Measurements from ENCODE around the gene GPATCH8. TPM values are rescaled to one million over a fixed set of nuclear protein-coding genes. Genes with fewer than 3 reads are reported as not detected.
"Not testable (repeated sequence)": the region's sequence is repeated elsewhere in the genome, so short reads cannot be mapped to it uniquely, and the experiment has no call there.

The GPATCH8 gene
- total RNA-seq, 5 donors from 2014 or later (not counting 1 experiment from before 2014, with no cell fraction given): 68.1 to 86.0 (median 69.0) TPM

DNA sequence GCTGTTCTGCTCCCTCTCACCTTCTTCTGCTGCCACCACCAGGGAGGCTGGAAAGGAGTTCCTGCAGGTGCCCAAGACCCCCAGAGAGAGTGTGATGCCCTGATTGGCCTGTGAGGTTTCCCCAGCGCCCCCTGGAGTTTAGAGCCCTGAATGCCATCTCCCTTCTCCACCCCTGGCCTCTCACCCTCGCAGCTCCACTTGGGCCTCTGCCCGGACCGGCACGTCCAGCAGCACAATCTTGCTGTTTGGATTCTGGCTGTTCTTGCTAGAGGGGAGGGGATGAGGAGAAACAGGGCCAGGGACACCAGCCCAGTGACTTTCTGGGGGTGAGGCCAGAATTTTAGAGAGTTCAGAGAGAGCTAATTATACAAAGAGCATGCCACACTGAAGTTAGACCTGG, 127.1 kb downstream of the GPATCH8 start:
- Histone ChIP-seq H3K4me1 (ENCODE audit: control insufficient read depth in 1 of 2, extremely low read depth in 1 of 2, insufficient read depth in 2 of 2, low read length in 2 of 2) (peaks cover 0 to 10% of the 10 kb centered on the region in 2 experiments), H3K36me3 (ENCODE audit: control insufficient read depth in 2 of 2, extremely low read depth in 1 of 2, insufficient read depth in 1 of 2, low read length in 1 of 2) (no peaks in the 10 kb centered on the region), H3K27me3 (replicated peaks in 1 of 2; ENCODE audit: control insufficient read depth in 2 of 2, extremely low read depth in 1 of 2, insufficient read depth in 2 of 2, low read length in 1 of 2) (peaks cover 0 to 48% of the 10 kb centered on the region in 2 experiments), H3K27ac (ENCODE audit: low read length) (no peak overlapping the region), H3K4me3 (ENCODE audit: control insufficient read depth in 1 of 2, extremely low read depth in 1 of 2, low read length in 1 of 2) (no peak overlapping the region), H3K9me3 (no peaks in the 10 kb centered on the region)
- no CpG with 5 or more reads among the region's 5 CpGs for WGBS (ENCODE audit: insufficient coverage)
- Mint-ChIP-seq H3K27me3 (peaks cover 6 to 23% of the 10 kb centered on the region in 2 donors), H3K4me1 (no peaks in the 10 kb centered on the region), H3K9me3 (no peaks in the 10 kb centered on the region), H3K27ac (no peak overlapping the region), H3K4me3 (no peak overlapping the region), H3K36me3 (no peaks in the 10 kb centered on the region)
- POLR2A ChIA-PET: no interaction called here
- ATAC-seq (replicated peaks in 1 of 4): peak in 1 of 4 experiments; percentile 36
- CTCF ChIA-PET: no interaction called here
- no peak for DNase-seq

DNA sequence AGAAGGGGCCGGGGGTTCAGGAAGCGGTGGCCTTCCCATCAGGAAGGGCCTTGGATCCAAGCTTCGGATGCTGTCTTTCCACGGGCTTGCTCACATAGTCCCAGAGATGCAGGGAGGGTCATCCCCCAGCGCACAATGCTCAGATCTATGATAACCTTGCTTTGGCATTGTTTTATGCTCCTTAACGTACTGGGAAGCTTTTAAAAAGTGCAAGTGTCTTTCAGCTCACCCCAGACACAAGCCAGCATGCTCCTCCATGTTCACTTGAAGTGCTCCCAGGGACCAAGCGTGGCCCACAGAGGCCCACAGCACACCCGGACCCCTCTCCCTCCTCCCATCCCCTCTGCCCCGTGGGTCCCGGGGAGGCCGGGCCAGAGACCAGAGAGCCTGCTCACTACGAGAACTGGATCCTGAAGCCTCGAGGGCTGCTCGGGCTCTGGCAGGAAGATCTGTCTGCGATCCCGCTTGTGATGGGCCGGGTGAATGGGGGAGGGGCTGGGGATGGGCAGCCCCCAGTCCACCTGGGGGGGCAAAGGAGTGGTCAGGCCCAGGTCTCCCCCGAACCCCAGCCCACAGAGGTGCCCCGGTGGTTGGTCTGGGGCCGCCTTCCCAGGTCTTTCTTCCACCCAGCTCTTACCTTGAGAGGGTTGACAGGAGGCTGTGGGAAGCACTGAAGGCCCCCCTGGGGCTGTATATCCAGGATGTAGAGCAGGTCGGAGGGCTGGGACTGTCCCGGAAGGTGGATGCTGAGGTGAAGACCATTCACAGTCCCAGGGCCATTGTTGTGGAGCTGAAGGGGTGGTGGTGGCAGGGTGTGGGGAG, 127.8 kb downstream of the GPATCH8 start:
- Mint-ChIP-seq H3K9me3 (no peaks in the 10 kb centered on the region), H3K27me3 (peaks cover 9 to 27% of the 10 kb centered on the region in 2 donors), H3K4me1 (no peaks in the 10 kb centered on the region), H3K4me3 (no peak overlapping the region), H3K27ac (no peak overlapping the region), H3K36me3 (no peaks in the 10 kb centered on the region)
- POLR2A ChIA-PET: no interaction called here
- Histone ChIP-seq H3K4me1 (ENCODE audit: control insufficient read depth in 1 of 2, extremely low read depth in 1 of 2, insufficient read depth in 2 of 2, low read length in 2 of 2) (peaks cover 0 to 10% of the 10 kb centered on the region in 2 experiments), H3K27me3 (replicated peaks in 1 of 2; ENCODE audit: control insufficient read depth in 2 of 2, extremely low read depth in 1 of 2, insufficient read depth in 2 of 2, low read length in 1 of 2) (peaks cover 0 to 51% of the 10 kb centered on the region in 2 experiments), H3K36me3 (ENCODE audit: control insufficient read depth in 2 of 2, extremely low read depth in 1 of 2, insufficient read depth in 1 of 2, low read length in 1 of 2) (no peaks in the 10 kb centered on the region), H3K27ac (ENCODE audit: low read length) (no peak overlapping the region), H3K9me3 (no peaks in the 10 kb centered on the region), H3K4me3 (ENCODE audit: control insufficient read depth in 1 of 2, extremely low read depth in 1 of 2, low read length in 1 of 2) (no peak overlapping the region)
- CTCF ChIA-PET: no interaction called here
- DNase-seq (no peak), ATAC-seq (replicated peaks in 1 of 4) (no peak)
- WGBS (ENCODE audit: insufficient coverage): 56% methylated on average over 17 of the region's 22 CpGs

GRCh38 chr17:44374306-44375195, 128.7 kb downstream of the GPATCH8 start:
- 45% methylated on average over 18 of the region's 31 CpGs for WGBS (ENCODE audit: insufficient coverage)
- H3K4me3 Mint-ChIP-seq: no peak overlapping the region
- peaks cover 0 to 10% of the 10 kb centered on the region in 2 experiments for H3K4me1 ChIP-seq (ENCODE audit: control insufficient read depth in 1 of 2, extremely low read depth in 1 of 2, insufficient read depth in 2 of 2, low read length in 2 of 2)
- peaks cover 0 to 48% of the 10 kb centered on the region in 2 experiments for H3K27me3 ChIP-seq (replicated peaks in 1 of 2; ENCODE audit: control insufficient read depth in 2 of 2, extremely low read depth in 1 of 2, insufficient read depth in 2 of 2, low read length in 1 of 2)
- ATAC-seq (replicated peaks in 1 of 4): peak in 1 of 4 experiments; percentile 9
- no peak overlapping the region for H3K27ac ChIP-seq (ENCODE audit: low read length)
- ChIA-PET CTCF (no interaction called here), POLR2A (no interaction called here)
- no peak overlapping the region for H3K27ac Mint-ChIP-seq
- H3K9me3 ChIP-seq: no peaks in the 10 kb centered on the region
- H3K36me3 ChIP-seq (ENCODE audit: control insufficient read depth in 2 of 2, extremely low read depth in 1 of 2, insufficient read depth in 1 of 2, low read length in 1 of 2): no peaks in the 10 kb centered on the region
- H3K9me3 Mint-ChIP-seq: no peaks in the 10 kb centered on the region
- H3K4me3 ChIP-seq (ENCODE audit: control insufficient read depth in 1 of 2, extremely low read depth in 1 of 2, low read length in 1 of 2): no peak overlapping the region
- H3K27me3 Mint-ChIP-seq: peaks cover 12 to 30% of the 10 kb centered on the region in 2 donors
- no peak for DNase-seq
- H3K4me1 Mint-ChIP-seq: peaks cover 2 to 4% (median 3%) of the 10 kb centered on the region in 3 donors
- no peaks in the 10 kb centered on the region for H3K36me3 Mint-ChIP-seq

- no peaks in the 10 kb centered on the region for H3K36me3 ChIP-seq (ENCODE audit: control insufficient read depth in 2 of 2, extremely low read depth in 1 of 2, insufficient read depth in 1 of 2, low read length in 1 of 2)
- Mint-ChIP-seq H3K36me3 (no peaks in the 10 kb centered on the region), H3K9me3 (no peaks in the 10 kb centered on the region), H3K27ac (no peak overlapping the region), H3K4me3 (no peak overlapping the region), H3K4me1 (peaks cover 4 to 7% (median 6%) of the 10 kb centered on the region in 3 donors), H3K27me3 (peaks cover 23 to 42% of the 10 kb centered on the region in 2 donors)
- CTCF ChIA-PET: interaction anchor here in 1 of 2 donors (0.6 kb wide), 1 partner anchor 1210 kb away, joined by 3 read pairs; no protein-coding TSS in a partner anchor
- ATAC-seq (replicated peaks in 1 of 4): no peak
- no peak overlapping the region for H3K27ac ChIP-seq (ENCODE audit: low read length)
- POLR2A ChIA-PET: no interaction called here
- H3K27me3 ChIP-seq (replicated peaks in 1 of 2; ENCODE audit: control insufficient read depth in 2 of 2, extremely low read depth in 1 of 2, insufficient read depth in 2 of 2, low read length in 1 of 2): peaks cover 0 to 53% of the 10 kb centered on the region in 2 experiments
- no peaks in the 10 kb centered on the region for H3K9me3 ChIP-seq
- no peak overlapping the region for H3K4me3 ChIP-seq (ENCODE audit: control insufficient read depth in 1 of 2, extremely low read depth in 1 of 2, low read length in 1 of 2)
- WGBS (ENCODE audit: insufficient coverage): 61% methylated on average over 3 of the region's 10 CpGs
- DNase-seq: no peak
- peaks cover 0 to 10% of the 10 kb centered on the region in 2 experiments for H3K4me1 ChIP-seq (ENCODE audit: control insufficient read depth in 1 of 2, extremely low read depth in 1 of 2, insufficient read depth in 2 of 2, low read length in 2 of 2)
Measured at GRCh38 chr17:44372036-44372435, 131.2 kb downstream of the GPATCH8 start.

DNA sequence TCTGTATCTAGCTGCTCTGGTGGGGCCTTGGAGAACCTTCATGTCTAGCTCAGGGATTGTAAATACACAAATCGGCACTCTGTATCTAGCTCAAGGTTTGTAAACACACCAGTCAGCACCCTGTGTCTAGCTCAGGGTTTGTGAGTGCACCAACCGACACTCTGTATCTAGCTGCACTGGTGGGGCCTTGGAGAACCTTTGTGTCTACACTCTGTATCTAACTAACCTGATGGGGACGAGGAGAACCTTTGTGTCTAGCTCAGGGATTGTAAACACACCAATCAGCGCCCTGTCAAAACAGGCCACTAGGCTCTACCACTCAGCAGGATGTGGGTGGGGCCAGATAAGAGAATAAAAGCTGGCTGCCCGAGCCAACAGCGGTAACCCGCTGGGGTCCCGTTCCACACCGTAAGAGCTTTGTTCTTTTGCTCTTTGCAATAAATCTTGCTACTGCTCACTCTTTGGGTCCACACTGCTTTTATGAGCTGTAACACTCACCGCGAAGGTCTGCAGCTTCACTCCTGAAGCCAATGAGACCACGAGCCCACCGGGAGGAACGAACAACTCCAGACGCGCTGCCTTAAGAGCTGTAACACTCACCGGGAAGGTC, 133.7 kb downstream of the GPATCH8 start:
- H3K27me3 ChIP-seq (replicated peaks in 1 of 2; ENCODE audit: control insufficient read depth in 2 of 2, extremely low read depth in 1 of 2, insufficient read depth in 2 of 2, low read length in 1 of 2): peaks cover 3 to 45% of the 10 kb centered on the region in 2 experiments
- H3K36me3 ChIP-seq (ENCODE audit: control insufficient read depth in 2 of 2, extremely low read depth in 1 of 2, insufficient read depth in 1 of 2, low read length in 1 of 2); ATAC-seq (replicated peaks in 1 of 4); H3K4me1 Mint-ChIP-seq; H3K27ac Mint-ChIP-seq; H3K9me3 ChIP-seq; H3K4me1 ChIP-seq (ENCODE audit: control insufficient read depth in 1 of 2, extremely low read depth in 1 of 2, insufficient read depth in 2 of 2, low read length in 2 of 2); H3K27ac ChIP-seq (ENCODE audit: low read length); H3K4me3 ChIP-seq (ENCODE audit: control insufficient read depth in 1 of 2, extremely low read depth in 1 of 2, low read length in 1 of 2); CTCF ChIA-PET; H3K36me3 Mint-ChIP-seq; H3K9me3 Mint-ChIP-seq: not testable (repeated sequence)
- WGBS (ENCODE audit: insufficient coverage): 88% methylated on average over 1 of the region's 17 CpGs
- Mint-ChIP-seq H3K4me3 (peak overlapping the region; percentile 11 to 51 (median 48)), H3K27me3 (peaks cover 38 to 52% of the 10 kb centered on the region in 2 donors)
- POLR2A ChIA-PET: interaction anchor here in 1 of 2 donors (0.5 kb wide), 1 partner anchor 133 kb away, joined by 6 read pairs; no protein-coding TSS in a partner anchor
- DNase-seq: peak in 1 of 35 experiments; percentile 21
